Amygdala (tissue), 56 donors: ENCODE results near the gene CHCHD6.

Source experiments
- DNase-seq, 56 donors: peaks; one replicate each; lab custom pipeline; 2025; lab: John Stamatoyannopoulos, UW

CHCHD6 gene

DNA sequence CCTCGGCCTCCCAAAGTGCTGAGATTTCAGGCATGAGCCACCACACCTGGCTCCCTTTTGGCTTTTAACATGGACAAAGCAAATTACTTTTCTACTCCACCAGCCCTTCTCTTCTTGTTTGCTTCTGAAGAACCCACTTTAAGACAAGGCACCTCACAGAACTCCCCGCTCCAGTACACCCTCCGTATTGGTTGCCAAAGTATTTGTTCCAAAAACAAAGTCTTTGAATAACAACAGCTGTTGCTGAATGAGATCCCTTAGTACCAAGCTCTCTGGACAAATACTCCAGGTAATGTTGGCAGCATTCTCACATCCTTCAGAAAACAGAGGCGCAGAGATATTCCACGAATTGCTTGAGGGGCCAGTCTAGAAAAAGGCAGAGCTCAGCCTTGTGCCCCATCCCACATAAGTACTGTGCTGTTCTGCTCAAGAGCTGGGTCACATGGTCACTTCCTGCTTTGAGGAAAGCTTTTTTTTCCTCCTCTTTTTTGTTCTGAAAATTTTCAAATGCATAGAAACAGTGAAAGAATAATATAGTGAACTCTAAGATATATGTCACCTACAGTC lies 7.3 kb upstream of the CHCHD6 start:
- no peak for DNase-seq

GRCh38 chr3:126699011-126699410 lies 5.0 kb upstream of the CHCHD6 start:
- DNase-seq, result no peak

GRCh38 chr3:126704494-126705214 lies 614 bp downstream of the CHCHD6 start:
- peak in 2 of 56 donors; percentile 40 to 45 for DNase-seq

DNA sequence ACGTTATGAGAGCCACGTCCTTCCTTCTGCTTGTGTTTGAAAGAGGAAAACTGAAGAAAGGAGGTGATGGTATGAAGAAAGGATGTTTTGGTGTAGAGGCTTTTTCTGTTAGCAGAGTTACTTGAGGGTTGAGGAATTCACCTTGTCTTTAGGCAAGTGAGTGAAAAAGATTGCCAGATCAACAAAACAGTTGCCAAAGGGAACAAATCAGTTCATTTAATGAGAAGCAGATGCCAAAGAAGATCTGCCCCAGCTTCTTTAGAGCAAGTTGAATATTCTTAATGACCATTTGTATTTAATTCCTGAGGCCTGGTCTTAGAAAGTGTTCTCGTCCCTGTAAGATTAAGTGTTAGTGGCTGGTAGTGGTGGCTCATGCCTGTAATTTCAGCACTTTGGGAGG lies 2.6 kb downstream of the CHCHD6 start:
- DNase-seq, result no peak

DNA sequence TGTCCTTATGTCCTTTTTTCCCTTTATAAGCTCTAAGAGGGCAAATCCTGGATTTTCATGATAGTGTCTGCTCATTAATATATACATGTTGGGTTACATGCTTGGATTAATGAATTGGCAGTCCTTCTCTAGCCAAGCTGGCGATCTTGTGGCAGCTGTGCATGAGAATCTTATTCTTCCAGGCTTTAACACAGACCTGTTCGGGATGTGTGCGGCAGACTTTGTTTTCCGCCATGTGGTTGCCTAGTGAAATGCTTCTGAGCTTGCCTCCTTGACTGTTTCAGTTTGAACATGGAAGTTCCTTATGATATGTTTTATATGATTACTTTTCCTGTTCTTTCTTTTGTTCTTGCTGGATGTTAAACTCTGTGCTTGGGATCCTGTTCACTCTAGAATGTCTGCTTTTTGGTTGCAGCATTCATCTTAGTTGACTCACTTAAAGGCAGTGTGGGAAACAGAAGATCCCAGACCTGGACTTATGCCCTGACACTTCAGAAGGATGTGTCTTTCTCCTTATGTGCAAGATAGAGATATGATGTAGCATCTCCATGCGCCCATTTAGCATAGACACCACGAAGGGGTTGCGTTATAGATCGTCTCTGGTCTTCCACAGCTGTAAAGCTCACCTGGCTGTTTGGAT lies 7.2 kb downstream of the CHCHD6 start:
- DNase-seq, result no peak

DNA sequence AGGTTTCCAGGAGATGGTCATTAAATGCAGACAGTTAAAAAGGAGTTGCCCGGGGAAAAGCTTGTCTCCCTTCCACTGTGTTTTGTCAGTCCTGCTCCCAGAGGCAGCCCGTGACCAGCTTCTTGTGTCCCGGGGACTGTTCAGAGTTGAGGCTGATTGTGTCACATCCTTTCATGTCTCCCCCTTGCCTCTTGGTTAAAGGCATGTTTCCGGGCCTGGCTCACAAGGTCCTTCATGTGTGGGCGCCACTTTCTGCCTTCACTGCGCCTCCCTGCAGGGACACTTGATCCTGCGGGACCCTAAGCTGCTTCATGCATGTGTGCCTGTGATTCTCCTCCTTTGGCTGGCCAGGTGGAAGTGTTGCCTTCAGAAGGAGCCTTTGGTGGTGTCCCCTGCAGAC lies 9.2 kb downstream of the CHCHD6 start:
- no peak for DNase-seq

DNA sequence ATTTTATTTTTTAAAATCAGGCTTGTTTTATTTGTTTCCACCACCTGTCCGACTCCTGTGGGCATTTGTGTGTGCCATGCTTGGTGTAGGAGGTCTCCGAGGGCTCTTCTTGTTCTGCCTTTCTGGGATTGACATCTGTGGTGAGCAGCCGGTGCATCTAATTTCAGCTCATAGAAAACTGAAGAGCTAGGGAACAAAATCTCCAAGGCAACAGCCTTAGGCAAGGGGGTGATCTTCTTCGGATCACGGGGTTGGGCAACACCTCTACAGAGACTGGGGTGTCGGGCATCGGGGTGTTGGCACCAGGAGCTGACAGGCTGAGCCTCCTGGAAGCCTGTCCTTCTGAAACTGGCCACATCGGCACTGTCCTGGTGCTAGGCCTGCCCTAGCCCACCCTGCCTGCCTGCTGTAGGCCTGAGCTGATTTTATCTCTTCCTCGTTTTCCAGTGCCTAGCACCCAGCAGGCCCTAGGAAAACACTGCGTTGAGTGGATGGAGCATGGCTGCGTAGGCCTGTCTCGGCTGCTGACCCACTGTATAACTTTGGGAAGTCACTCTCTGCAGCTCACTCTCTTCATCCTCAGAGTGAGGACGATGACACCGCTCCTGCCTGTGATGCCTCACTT lies 10.3 kb downstream of the CHCHD6 start:
- peak in 11 of 56 donors; percentile 2 to 50 (median 30) for DNase-seq

- no peak for DNase-seq
Measured at GRCh38 chr3:126714921-126715320, 10.9 kb downstream of the CHCHD6 start.

- DNase-seq, result no peak
Measured at GRCh38 chr3:126715432-126715831, 11.4 kb downstream of the CHCHD6 start.

GRCh38 chr3:126716057-126716456 lies 12.0 kb downstream of the CHCHD6 start:
- no peak for DNase-seq

GRCh38 chr3:126718561-126719445 lies 14.8 kb downstream of the CHCHD6 start:
- DNase-seq, result no peak

DNA sequence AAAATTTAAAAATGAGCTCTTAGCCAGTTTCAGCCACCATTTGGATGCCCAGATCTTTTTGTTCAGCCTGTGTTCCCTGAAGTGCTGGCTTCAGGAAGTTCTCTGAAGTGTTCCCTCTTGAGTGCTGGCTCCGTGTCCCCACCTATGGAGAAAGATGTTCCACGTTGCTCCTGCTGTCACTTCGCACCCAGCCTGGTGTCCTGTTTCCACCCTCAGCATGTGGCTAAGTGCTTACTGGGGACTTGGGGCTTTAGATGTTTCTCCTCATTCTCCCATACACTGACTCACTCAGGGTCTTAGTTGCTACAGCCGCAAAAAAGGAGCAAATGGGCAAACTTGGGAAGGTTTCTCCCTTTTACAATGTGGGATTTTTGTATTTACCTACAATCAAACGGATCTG lies 16.6 kb downstream of the CHCHD6 start:
- no peak for DNase-seq

DNA sequence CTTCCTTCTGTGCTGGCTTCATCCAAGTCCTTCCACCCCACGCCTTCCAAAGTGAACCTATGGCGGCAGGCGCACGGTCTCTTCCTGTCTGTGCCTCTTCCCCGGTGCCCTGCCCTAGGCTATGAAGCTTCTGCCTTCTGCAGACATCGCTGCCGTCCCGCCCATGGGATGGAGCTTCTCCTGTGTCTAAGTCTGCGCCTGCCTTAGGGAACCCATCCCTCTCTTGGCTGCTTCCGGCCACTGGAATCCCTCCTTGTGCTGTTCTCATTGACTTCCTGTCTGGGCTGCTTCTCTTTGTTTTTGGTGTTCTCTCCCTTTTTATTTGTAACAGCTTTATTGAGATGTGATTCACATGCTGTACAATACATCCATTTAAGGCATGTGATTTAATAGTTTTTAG lies 17.2 kb downstream of the CHCHD6 start:
- DNase-seq, result no peak

GRCh38 chr3:126723237-126723636 lies 19.2 kb downstream of the CHCHD6 start:
- DNase-seq, result no peak

- no peak for DNase-seq
Measured at GRCh38 chr3:126723801-126724200, 19.8 kb downstream of the CHCHD6 start.

- DNase-seq, result no peak
Measured at GRCh38 chr3:126728680-126729079, 24.6 kb downstream of the CHCHD6 start.

DNA sequence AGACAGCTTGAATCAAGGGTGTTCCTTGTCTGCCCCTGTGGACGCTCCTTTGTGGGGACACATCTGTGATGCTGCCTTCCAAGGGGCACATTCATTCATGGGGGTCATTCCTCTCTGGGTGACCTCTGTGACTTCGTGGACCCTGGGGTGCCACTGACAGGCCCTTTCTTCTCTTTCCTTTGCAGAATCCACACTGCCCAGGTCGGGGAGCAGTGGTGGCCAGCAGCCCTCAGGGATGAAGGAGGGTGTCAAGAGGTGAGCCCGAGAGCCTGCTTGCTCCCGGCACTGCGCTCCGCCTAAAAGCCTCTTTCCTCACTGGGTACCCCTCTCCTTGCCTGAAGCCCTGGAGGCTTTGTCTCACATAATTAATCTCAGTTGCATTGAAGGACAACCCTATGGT lies 26.3 kb downstream of the CHCHD6 start:
- no peak for DNase-seq

DNA sequence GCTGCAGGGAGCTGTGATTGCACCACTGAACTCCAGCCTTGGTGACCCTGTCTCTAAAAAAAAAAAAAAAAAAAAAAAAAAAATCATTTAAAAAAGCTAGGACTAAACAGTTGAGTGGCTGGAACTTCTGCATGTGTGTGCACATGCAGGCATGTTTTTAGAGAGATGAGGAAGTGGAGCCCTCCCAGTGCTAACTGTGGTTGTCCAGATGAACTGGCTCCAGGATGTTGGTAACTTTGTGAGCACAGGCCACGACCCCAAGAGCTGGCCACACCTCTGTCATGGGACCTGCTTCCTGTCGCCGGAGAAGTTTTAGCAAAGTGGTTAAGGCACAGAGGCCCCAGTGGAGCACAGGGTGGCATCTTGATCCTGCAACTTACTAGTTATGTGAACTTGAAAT lies 27.0 kb downstream of the CHCHD6 start:
- no peak for DNase-seq

DNA sequence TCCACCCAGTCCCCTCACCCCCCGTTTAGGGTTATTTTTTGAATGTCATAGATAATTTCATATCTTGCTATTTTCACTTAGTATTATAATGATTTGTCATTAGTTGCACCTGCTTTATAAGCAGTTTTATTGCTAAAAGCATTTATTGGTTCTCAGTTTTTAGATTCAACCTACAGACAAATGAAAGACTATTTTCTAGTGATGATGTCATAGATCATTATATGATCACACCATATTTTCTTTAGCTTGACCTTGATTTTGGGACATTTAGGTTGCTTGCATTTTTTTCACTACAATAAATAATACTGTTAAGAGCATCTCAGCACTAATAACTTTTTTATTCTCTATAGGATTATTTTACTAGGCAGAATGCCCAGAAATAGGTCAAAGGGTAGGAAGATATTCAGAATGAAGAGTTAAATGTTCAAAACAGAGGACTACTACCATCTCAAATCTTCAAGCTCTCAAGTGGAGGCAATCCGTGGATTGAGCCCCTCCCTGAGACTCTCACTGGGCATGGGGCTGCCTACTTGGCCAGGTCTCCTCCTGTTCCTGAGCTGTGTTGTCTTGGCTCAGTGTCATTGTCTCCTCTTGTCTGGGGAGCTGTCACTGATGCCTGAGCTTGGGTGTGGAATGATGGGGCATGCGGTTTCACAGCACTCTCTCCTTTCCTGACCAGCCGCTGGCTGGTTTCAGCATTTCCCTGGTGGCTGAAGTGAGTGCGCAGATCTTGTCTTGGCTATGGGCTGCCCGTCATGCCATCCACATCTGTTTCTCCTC lies 28.4 kb downstream of the CHCHD6 start:
- DNase-seq, result no peak

DNA sequence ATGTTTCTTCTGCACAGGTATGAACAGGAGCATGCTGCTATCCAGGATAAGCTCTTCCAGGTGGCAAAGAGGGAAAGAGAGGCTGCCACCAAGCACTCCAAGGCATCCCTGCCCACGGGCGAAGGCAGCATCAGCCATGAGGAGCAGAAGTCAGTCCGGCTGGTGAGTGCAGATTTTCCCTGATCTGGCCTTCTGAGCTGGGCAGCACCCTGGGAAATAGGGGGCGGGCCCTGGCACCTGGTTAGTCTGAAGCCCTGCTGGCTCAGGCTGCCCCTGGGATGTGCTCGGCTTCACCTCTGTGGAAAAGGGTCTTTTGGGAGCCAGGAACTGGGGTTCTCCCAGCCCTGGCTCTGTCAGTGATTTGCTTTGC lies 29.0 kb downstream of the CHCHD6 start:
- no peak for DNase-seq
